Measurements from ENCODE around the gene TUBB3. TPM values are rescaled to one million over a fixed set of nuclear protein-coding genes. Genes with fewer than 3 reads are reported as not detected.
A peak's percentile ranks its signal among the peaks of the same experiment; 100 is the strongest.

The TUBB3 gene
- total RNA-seq, 1 donor from 2014 or later, result 3,960 TPM

GRCh38 chr16:89902980-89903379 lies 20.2 kb upstream of the TUBB3 start:
- Mint-ChIP-seq H3K9me3 (ENCODE audit: unreplicated experiment) (peaks cover 12% of the 10 kb centered on the region), H3K4me3 (ENCODE audit: unreplicated experiment) (no peak overlapping the region), H3K27ac (ENCODE audit: unreplicated experiment) (peak overlapping the region; percentile 77), H3K4me1 (ENCODE audit: low read depth, unreplicated experiment) (peaks cover 13% of the 10 kb centered on the region), H3K27me3 (ENCODE audit: unreplicated experiment) (peaks cover 7% of the 10 kb centered on the region), H3K36me3 (ENCODE audit: unreplicated experiment) (peaks cover 5% of the 10 kb centered on the region)
- TF ChIP-seq CTCF (IDR thresholded peaks at IDR 0.05; ENCODE audit: partially characterized antibody, unreplicated experiment), result no peak
- no peak for DNase-seq

- Mint-ChIP-seq H3K4me1 (ENCODE audit: low read depth, unreplicated experiment) (peaks cover 13% of the 10 kb centered on the region), H3K36me3 (ENCODE audit: unreplicated experiment) (peaks cover under 1% of the 10 kb centered on the region), H3K9me3 (ENCODE audit: unreplicated experiment) (peaks cover 11% of the 10 kb centered on the region), H3K27me3 (ENCODE audit: unreplicated experiment) (peaks cover 7% of the 10 kb centered on the region), H3K27ac (ENCODE audit: unreplicated experiment) (peak overlapping the region; percentile 17), H3K4me3 (ENCODE audit: unreplicated experiment) (no peak overlapping the region)
- no peak for TF ChIP-seq CTCF (IDR thresholded peaks at IDR 0.05; ENCODE audit: partially characterized antibody, unreplicated experiment)
- no peak for DNase-seq
Measured at GRCh38 chr16:89903908-89904515, 19.1 kb upstream of the TUBB3 start.

GRCh38 chr16:89904606-89905510 lies 18.3 kb upstream of the TUBB3 start:
- Mint-ChIP-seq H3K4me1 (ENCODE audit: low read depth, unreplicated experiment) (peaks cover 13% of the 10 kb centered on the region), H3K36me3 (ENCODE audit: unreplicated experiment) (no peaks in the 10 kb centered on the region), H3K27ac (ENCODE audit: unreplicated experiment) (peak overlapping the region; percentile 92), H3K27me3 (ENCODE audit: unreplicated experiment) (peaks cover 7% of the 10 kb centered on the region), H3K9me3 (ENCODE audit: unreplicated experiment) (peaks cover 9% of the 10 kb centered on the region), H3K4me3 (ENCODE audit: unreplicated experiment) (no peak overlapping the region)
- no peak for DNase-seq
- no peak for TF ChIP-seq CTCF (IDR thresholded peaks at IDR 0.05; ENCODE audit: partially characterized antibody, unreplicated experiment)

GRCh38 chr16:89905511-89906139 lies 17.5 kb upstream of the TUBB3 start:
- H3K4me1 Mint-ChIP-seq (ENCODE audit: low read depth, unreplicated experiment), result peaks cover 13% of the 10 kb centered on the region
- peaks cover 5% of the 10 kb centered on the region for H3K9me3 Mint-ChIP-seq (ENCODE audit: unreplicated experiment)

More at GRCh38 chr16:89905511-89906139, 17.5 kb upstream of the TUBB3 start:
- peak overlapping the region; percentile 68 for H3K4me3 Mint-ChIP-seq (ENCODE audit: unreplicated experiment)
- peak overlapping the region; percentile 92 for H3K27ac Mint-ChIP-seq (ENCODE audit: unreplicated experiment)
- peaks cover 7% of the 10 kb centered on the region for H3K27me3 Mint-ChIP-seq (ENCODE audit: unreplicated experiment)
- DNase-seq, result peak; percentile 68
- no peaks in the 10 kb centered on the region for H3K36me3 Mint-ChIP-seq (ENCODE audit: unreplicated experiment)
- TF ChIP-seq CTCF (IDR thresholded peaks at IDR 0.05; ENCODE audit: partially characterized antibody, unreplicated experiment), result no peak

All from glutamatergic neuron (in vitro differentiated cells).